ENCODE data around the gene CD300LG.

DNA sequence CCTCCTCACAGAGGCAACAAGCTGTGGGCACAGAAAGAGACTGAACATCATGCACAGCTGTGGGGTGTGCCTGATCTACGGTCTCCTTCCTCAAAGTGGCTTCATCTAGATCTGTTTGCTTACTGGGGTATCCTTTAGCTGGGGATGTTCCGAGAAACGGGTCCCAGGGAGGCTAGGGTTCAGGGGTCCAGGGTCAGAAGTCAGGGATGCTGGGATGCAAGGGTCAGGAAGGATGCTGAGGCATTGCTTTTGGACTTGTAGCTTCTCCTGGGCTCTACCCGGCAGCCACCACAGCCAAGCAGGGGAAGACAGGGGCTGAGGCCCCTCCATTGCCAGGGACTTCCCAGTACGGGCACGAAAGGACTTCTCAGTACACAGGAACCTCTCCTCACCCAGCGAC lies 6.6 kb downstream of the CD300LG start:
- TF ChIP-seq, protein P1, sequence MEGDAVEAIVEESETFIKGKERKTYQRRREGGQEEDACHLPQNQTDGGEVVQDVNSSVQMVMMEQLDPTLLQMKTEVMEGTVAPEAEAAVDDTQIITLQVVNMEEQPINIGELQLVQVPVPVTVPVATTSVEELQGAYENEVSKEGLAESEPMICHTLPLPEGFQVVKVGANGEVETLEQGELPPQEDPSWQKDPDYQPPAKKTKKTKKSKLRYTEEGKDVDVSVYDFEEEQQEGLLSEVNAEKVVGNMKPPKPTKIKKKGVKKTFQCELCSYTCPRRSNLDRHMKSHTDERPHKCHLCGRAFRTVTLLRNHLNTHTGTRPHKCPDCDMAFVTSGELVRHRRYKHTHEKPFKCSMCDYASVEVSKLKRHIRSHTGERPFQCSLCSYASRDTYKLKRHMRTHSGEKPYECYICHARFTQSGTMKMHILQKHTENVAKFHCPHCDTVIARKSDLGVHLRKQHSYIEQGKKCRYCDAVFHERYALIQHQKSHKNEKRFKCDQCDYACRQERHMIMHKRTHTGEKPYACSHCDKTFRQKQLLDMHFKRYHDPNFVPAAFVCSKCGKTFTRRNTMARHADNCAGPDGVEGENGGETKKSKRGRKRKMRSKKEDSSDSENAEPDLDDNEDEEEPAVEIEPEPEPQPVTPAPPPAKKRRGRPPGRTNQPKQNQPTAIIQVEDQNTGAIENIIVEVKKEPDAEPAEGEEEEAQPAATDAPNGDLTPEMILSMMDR (IDR thresholded peaks at IDR 0.05), result no peak
- TF ChIP-seq POLR2A (IDR thresholded peaks at IDR 0.05) (no peak), POLR2AphosphoS5 (IDR thresholded peaks at IDR 0.05) (no peak)

Measured in stomach (tissue), 4 donors.